ENCODE measurements around the gene PHF14. TPM values are rescaled to one million over a fixed set of nuclear protein-coding genes. Genes with fewer than 3 reads are reported as not detected.

PHF14 gene
- total and polyA plus RNA-seq, 2 donors (not counting 3 experiments of a cell fraction or from before 2014, with no cell fraction given): 8.8 to 43.4 TPM

DNA sequence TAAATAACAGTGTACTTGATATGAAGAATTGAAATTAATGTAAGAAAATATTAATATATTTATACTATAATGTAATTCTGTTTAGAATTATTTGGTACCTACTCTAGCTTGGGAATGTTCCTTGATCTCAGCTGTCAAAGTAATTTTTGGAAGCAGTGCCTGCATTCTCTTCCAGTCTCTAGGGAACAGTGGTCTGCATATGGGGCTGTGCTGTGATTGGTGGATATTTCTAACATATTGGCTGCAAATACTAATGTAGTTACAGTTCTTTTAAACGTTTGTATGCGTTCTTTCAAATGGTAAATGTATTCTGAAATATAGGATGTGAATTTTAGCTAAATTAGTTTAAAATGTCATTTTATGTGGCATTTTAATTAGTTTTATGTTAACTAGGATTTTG, 87.2 kb downstream of the PHF14 start:
- Histone ChIP-seq H2AFZ (ENCODE audit: low read depth, low read length) (no peak overlapping the region), H3K27me3 (ENCODE audit: control insufficient read depth in 2 of 2, insufficient read depth in 2 of 2, low read length in 2 of 2) (no peaks in the 10 kb centered on the region), H3K9ac (replicated peaks; ENCODE audit: extremely low read depth, insufficient read depth, low read length) (no peak overlapping the region), H3K9me1 (replicated peaks; ENCODE audit: control insufficient read depth, extremely low read depth, insufficient read depth, low read length) (no peaks in the 10 kb centered on the region), H3K4me1 (ENCODE audit: control insufficient read depth, extremely low read depth, insufficient read depth, low read length) (no peaks in the 10 kb centered on the region), H3K9me3 (replicated peaks; ENCODE audit: control insufficient read depth, insufficient read depth, low read length) (no peaks in the 10 kb centered on the region), H3K27ac (ENCODE audit: insufficient read depth, low read depth, low read length) (no peak overlapping the region), H3K4me3 (replicated peaks in 1 of 3; ENCODE audit: insufficient read depth in 1 of 3, low read depth in 1 of 3, low read length in 3 of 3) (no peak overlapping the region), H3K79me2 (ENCODE audit: control insufficient read depth, insufficient read depth, low read length) (no peaks in the 10 kb centered on the region), H3K36me3 (ENCODE audit: control insufficient read depth in 2 of 2, extremely low read depth in 1 of 2, insufficient read depth in 2 of 2, low read length in 2 of 2) (no peaks in the 10 kb centered on the region), H3K4me2 (ENCODE audit: insufficient read depth, low read length) (no peak overlapping the region), H4K20me1 (replicated peaks; ENCODE audit: control insufficient read depth, extremely low read depth, insufficient read depth, low read length) (no peaks in the 10 kb centered on the region)
- POLR2A ChIA-PET: no interaction called here
- BruUV-seq (replicated peaks): no TSS peak
- FAIRE-seq (no peak), DNase-seq (ENCODE audit: low read depth, low spot score) (no peak)
- TF ChIP-seq POLR2A (IDR thresholded peaks at IDR 0.05; ENCODE audit: low read depth, low read length) (no peak), FOS (IDR thresholded peaks at IDR 0.05; ENCODE audit: borderline replicate concordance, insufficient read depth, low read length) (no peak), POLR2AphosphoS5 (IDR thresholded peaks at IDR 0.05; ENCODE audit: insufficient read depth, low read depth, low read length) (no peak), EZH2 (IDR thresholded peaks at IDR 0.05; ENCODE audit: borderline replicate concordance, low read depth, low read length, severe bottlenecking) (no peak), MYC (IDR thresholded peaks at IDR 0.05; ENCODE audit: low read depth, low read length) (no peak), GATA2 (IDR thresholded peaks at IDR 0.05; ENCODE audit: insufficient read depth, insufficient read length, low read depth, low read length) (no peak)
- TF ChIP-seq, protein P1, sequence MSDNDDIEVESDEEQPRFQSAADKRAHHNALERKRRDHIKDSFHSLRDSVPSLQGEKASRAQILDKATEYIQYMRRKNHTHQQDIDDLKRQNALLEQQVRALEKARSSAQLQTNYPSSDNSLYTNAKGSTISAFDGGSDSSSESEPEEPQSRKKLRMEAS (IDR thresholded peaks at IDR 0.05; ENCODE audit: insufficient read depth, insufficient read length): no peak
- TF ChIP-seq, protein P2, sequence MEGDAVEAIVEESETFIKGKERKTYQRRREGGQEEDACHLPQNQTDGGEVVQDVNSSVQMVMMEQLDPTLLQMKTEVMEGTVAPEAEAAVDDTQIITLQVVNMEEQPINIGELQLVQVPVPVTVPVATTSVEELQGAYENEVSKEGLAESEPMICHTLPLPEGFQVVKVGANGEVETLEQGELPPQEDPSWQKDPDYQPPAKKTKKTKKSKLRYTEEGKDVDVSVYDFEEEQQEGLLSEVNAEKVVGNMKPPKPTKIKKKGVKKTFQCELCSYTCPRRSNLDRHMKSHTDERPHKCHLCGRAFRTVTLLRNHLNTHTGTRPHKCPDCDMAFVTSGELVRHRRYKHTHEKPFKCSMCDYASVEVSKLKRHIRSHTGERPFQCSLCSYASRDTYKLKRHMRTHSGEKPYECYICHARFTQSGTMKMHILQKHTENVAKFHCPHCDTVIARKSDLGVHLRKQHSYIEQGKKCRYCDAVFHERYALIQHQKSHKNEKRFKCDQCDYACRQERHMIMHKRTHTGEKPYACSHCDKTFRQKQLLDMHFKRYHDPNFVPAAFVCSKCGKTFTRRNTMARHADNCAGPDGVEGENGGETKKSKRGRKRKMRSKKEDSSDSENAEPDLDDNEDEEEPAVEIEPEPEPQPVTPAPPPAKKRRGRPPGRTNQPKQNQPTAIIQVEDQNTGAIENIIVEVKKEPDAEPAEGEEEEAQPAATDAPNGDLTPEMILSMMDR (IDR thresholded peaks at IDR 0.05; ENCODE audit: extremely low read depth in 1 of 2, insufficient read depth in 1 of 2, low read depth in 1 of 2, low read length in 2 of 2): no peak
- intact Hi-C loops (cut with micrococcal nuclease): no loop called here
- CTCF ChIA-PET: no interaction called here
- dilution Hi-C loops (cut with MboI; ENCODE audit: extremely low pct_ligation_motif_present, low sequenced_read_pairs): no loop called here
